GM19395 (cell line): ENCODE data around the gene MESP1.

ENCODE experiments used
- ATAC-seq: cut with Tn5 transposase; IDR thresholded peaks from one replicate; pipeline ENCODE4 v1.9.1; 2021; ENCODE audit warnings: mild to moderate bottlenecking, moderate library complexity; ENCODE audit not compliant: unreplicated experiment

MESP1 gene

GRCh38 chr15:89732451-89733172 is 18.4 kb downstream of the MESP1 start:
- no peak for ATAC-seq

DNA sequence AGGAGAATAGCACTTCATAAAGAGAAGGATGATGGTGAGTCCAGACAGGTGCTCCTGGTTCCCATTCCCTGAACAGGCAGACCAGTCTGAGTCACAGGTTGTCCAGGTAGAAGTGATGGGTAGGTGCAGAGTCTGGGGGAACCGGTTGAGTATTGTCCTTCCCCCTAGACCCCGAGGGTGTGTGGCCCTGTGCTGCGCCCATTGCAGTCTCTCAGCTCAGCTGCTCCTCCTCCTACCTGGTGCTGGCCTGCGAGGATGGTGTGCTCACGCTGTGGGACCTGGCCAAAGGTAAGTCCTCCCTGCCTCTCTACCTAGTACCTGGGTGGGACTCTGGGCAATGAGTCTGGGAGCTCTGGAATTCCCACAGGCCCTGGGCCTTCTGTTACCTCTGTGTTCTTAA is 19.8 kb downstream of the MESP1 start:
- ATAC-seq: no peak

DNA sequence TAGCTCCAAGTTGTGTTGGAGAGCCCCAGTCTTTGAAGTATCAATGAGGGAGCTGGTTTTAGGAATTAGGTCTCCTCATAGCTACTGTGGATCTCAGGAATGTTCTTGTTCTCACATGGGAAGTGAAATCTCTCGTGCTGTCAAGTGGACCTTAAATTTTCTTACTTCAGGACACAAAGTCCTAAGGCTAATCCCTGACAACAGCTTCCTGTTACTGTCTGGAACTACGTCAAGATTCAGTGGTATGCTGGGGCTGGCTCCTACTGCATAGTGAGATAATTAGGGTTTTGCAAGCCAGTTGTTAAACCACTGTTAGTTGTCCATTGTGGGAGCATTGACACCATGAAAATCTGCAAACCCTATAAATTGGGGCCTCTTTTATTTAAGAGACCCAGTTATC is 22.8 kb downstream of the MESP1 start:
- no peak for ATAC-seq

DNA sequence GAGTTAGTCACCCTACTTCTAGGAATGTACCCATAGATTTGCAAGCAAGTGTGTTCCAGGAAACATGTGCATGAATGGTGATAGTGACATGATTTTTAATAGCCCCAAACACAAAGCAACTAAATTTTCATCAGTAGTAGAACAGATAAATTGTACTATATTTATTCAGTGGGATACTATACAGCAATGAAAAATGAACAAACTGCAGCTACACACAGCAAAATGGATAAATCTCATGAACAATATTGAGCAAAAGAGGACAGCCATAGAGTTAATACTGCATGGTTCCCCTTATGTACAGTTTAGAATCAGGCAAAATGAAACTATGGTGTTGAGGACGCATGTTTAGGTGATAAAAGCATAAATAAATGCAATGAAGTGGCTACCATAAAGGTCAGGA is 26.0 kb downstream of the MESP1 start:
- no peak for ATAC-seq

- ATAC-seq: no peak
These were observed 26.4 kb downstream of the MESP1 start for GRCh38 chr15:89724621-89725020.

DNA sequence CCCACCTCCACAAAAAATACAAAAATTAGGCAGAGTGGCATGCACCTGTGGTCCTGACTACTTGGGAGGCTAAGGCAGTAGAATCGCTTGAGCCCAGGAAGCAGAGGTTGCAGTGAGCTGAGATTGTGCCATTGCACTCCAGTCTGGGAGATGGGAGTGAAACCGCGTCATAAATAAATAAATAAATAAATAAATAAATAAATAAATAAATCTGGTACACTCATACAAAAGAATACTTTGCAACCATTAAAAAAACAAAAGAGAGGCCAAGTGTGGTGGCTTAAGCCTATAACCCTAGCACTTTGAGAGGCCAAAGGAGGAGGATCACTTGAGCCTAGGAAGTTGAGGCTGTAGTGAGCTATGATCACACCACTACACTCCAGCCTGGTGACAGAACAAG is 28.0 kb downstream of the MESP1 start:
- no peak for ATAC-seq

GRCh38 chr15:89714775-89715174 is 36.3 kb downstream of the MESP1 start:
- ATAC-seq: no peak

GRCh38 chr15:89707577-89707976 is 43.5 kb downstream of the MESP1 start:
- no peak for ATAC-seq

DNA sequence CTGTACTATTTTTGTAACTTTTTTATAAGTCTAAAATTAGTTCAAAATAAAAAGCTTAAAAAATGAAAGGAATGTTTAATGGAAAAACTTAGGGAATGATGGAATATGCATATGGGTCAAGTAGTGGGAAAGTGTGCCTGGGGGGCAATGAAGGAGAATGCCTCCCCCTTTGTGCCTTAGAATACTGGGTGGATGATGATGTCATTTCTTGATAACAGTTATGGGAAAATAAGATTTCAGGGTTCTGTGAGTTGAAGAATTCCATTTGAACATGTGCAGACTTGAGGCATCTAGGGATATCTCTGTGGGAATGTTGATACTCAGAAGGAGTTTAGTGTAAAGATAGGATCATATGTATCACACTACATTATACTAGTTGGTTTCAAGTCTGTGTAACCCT is 46.6 kb downstream of the MESP1 start:
- ATAC-seq: no peak
